Right cardiac atrium (tissue), 5 donors: ENCODE results near the gene IRF2BP1. TPM values are rescaled to one million over a fixed set of nuclear protein-coding genes. Genes with fewer than 3 reads are reported as not detected.
"Not testable (repeated sequence)": the region's sequence is repeated elsewhere in the genome, so short reads cannot be mapped to it uniquely, and the experiment has no call there.

Experiments
- ATAC-seq, 2 donors: fragments of 200-7000 bp; cut with Tn5 transposase; one replicate each; pipeline versions ENCODE4 v1.8.0 to v1.9.1; 2020; ENCODE audit warnings: moderate library complexity in 2 of 2, mild to moderate bottlenecking in 1 of 2
- DNase-seq, 3 donors: peaks; one replicate each; pipeline ENCODE4 v3.0.0-alpha.2; 2020
- H3K27ac ChIP-seq: one replicate; pipeline ENCODE4 v1.5.1; 2013; ENCODE audit warnings: mild to moderate bottlenecking, low read length, control low read depth, moderate library complexity
- H3K27me3 ChIP-seq: one replicate; pipeline ENCODE4 v1.6.1; 2013; ENCODE audit not compliant: control insufficient read depth, insufficient read depth
- H3K4me1 ChIP-seq: one replicate; pipeline ENCODE4 v1.6.1; 2013; ENCODE audit warnings: low read length; ENCODE audit not compliant: control insufficient read depth, insufficient read depth
- H3K4me3 ChIP-seq: one replicate; pipeline ENCODE4 v1.5.1; 2013; ENCODE audit warnings: low read length, control low read depth
- H3K9me3 ChIP-seq: one replicate; pipeline ENCODE4 v1.6.1; 2013; ENCODE audit warnings: low read length; ENCODE audit not compliant: control insufficient read depth
- WGBS: extraction: QIAGEN DNeasy Blood & Tissue Kit; methylation state at CpG from one replicate; pipeline ENCODE4 v1.1.7; 2013; 5-methylcytosine and 5-hydroxymethylcytosine counted together
- intact Hi-C, 4 donors: fragments of 100-400 bp; cut with DNase I; formaldehyde crosslinking; loops; one replicate each; pipeline versions ENCODE4 v1.11.0 to v1.14.0; 2022 to 2023
- polyA plus RNA-seq: library from polyadenylated mRNA; stranded (reverse); fragments of 200-250 nt; gene quantifications from one replicate; pipeline ENCODE4 v1.2.3, GENCODE V29; 2013
- total RNA-seq, 4 donors: library from RNA; stranded (reverse); fragmentation: NEBNext Ultra II Directional; extraction: Animal tissue kit (Norgen Biotek cat#: 25700); gene quantifications; one replicate each; pipeline ENCODE4 v1.2.1, GENCODE V29; 2021
- donor health status: healthy with polysubstance abuse.
- donor health status: DM: no; HTN: yes; CAD: no.
- donor health status: DM: no; HTN: no; CAD: no.
- donor health status: DM: no; HTN: yes; CAD: no; lungs with severe emphysema.
- donor health status: DM: yes; HTN: yes; CAD: no.

IRF2BP1 gene
- total and polyA plus RNA-seq, 5 donors: 17.5 to 23.4 (median 21.6) TPM

DNA sequence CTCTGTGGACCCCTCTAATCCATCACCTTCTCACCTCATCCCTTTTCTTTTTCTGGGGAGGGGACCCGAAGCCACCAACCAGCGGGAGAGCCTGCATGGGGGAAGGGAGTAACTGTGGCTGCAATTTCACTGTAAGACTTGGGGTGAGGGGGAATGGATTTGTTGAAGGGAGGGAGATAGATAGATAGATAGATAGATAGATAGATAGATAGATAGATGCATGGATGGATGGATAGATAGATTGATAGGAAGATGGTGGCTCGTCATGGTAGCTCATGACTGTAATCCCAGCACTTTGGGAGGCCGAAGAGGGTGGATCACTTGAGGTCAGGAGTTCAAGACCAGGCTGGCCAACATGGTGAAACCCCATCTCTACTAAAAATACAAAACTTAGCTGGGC, 18.7 kb downstream of the IRF2BP1 start:
- ATAC-seq: not testable (repeated sequence)
- 65% methylated on average over 4 of the region's 4 CpGs for WGBS

GRCh38 chr19:45866400-45867176, 19.4 kb downstream of the IRF2BP1 start:
- Histone ChIP-seq H3K9me3 (no peaks in the 10 kb centered on the region), H3K4me1 (no peaks in the 10 kb centered on the region), H3K27ac (no peak overlapping the region), H3K4me3 (no peak overlapping the region), H3K27me3 (no peaks in the 10 kb centered on the region)
- no peak for DNase-seq
- intact Hi-C loops: no loop called here
- 59% methylated on average over 11 of the region's 11 CpGs for WGBS
- ATAC-seq: no peak

More for the DNA sequence above, 18.7 kb downstream of the IRF2BP1 start:
- H3K4me1 ChIP-seq, H3K4me3 ChIP-seq, DNase-seq, H3K27ac ChIP-seq, H3K9me3 ChIP-seq, H3K27me3 ChIP-seq, intact Hi-C loops: not testable (repeated sequence)

- intact Hi-C loops: no loop called here
- H3K4me3 ChIP-seq: no peak overlapping the region
- 66% methylated on average over 9 of the region's 9 CpGs for WGBS
- H3K27ac ChIP-seq: no peak overlapping the region
- DNase-seq (no peak), ATAC-seq (no peak)
- no peaks in the 10 kb centered on the region for H3K27me3 ChIP-seq
- no peaks in the 10 kb centered on the region for H3K4me1 ChIP-seq
- no peaks in the 10 kb centered on the region for H3K9me3 ChIP-seq
These were observed 20.5 kb downstream of the IRF2BP1 start for GRCh38 chr19:45865269-45865948.

GRCh38 chr19:45864629-45865082, 21.3 kb downstream of the IRF2BP1 start:
- H3K9me3 ChIP-seq: no peaks in the 10 kb centered on the region
- no peaks in the 10 kb centered on the region for H3K4me1 ChIP-seq
- 10% methylated on average over 12 of the region's 12 CpGs for WGBS
- no peak for DNase-seq
- no peak for ATAC-seq
- no peaks in the 10 kb centered on the region for H3K27me3 ChIP-seq
- no peak overlapping the region for H3K4me3 ChIP-seq
- intact Hi-C loops: no loop called here
- H3K27ac ChIP-seq: no peak overlapping the region

- H3K9me3 ChIP-seq: no peaks in the 10 kb centered on the region
- 2% methylated on average over 71 of the region's 71 CpGs for WGBS
- intact Hi-C loops: no loop called here
- peak within 1 kb of the TSS; percentile 29 for H3K4me3 ChIP-seq
- H3K27ac ChIP-seq: no peak within 1 kb of the TSS
- H3K27me3 ChIP-seq: no peaks in the 10 kb centered on the region
- no peaks in the 10 kb centered on the region for H3K4me1 ChIP-seq
- peak; percentile 41 to 63 for ATAC-seq
- peak; percentile 49 to 80 (median 67) for DNase-seq
These were observed 21.9 kb downstream of the IRF2BP1 start, which contains the start of gene FOXA3 for GRCh38 chr19:45863840-45864628. FOXA3 (plus strand) TSS chr19:45864326; CDS start chr19:45864457, 131 bp downstream.

DNA sequence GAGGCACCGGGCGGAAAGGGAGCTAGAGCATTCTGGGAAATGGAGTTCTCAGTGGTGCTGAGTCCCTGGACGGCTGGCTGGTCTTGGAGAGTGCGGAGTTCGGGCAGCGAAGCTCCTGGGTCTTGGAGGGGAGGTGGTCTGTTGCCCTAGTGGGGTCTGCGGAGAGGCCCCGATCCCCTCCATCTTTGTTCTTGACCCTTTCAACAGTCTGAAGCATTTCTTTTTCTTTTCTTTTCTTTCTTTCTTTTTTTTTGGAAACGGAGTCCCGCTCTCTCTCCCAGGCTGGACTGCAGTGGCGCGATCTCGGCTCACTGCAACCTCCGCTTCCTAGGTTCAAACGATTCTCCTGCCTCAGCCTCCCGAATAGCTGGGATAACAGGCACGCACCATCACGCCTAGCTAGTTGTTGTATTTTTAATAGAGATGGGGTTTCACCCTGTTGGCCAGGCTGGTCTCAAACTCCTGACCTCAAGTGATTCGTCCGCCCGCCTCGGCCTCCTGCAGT, 22.6 kb downstream of the IRF2BP1 start:
- no peaks in the 10 kb centered on the region for H3K4me1 ChIP-seq
- H3K27me3 ChIP-seq: no peaks in the 10 kb centered on the region
- no peak overlapping the region for H3K27ac ChIP-seq
- H3K9me3 ChIP-seq: no peaks in the 10 kb centered on the region
- H3K4me3 ChIP-seq: peak overlapping the region; percentile 29
- intact Hi-C loops: no loop called here
- DNase-seq (no peak), ATAC-seq (no peak)
- WGBS: 3% methylated on average over 22 of the region's 22 CpGs

GRCh38 chr19:45862564-45863334, 23.2 kb downstream of the IRF2BP1 start, which contains the start of gene SYMPK:
SYMPK (minus strand) TSS chr19:45863147; CDS start chr19:45854495, 8,652 bp downstream.
- ATAC-seq: peak; percentile 99
- under 1% methylated on average over 65 of the region's 65 CpGs for WGBS

GRCh38 chr19:45862271-45862563, 23.7 kb downstream of the IRF2BP1 start:
- Histone ChIP-seq H3K27me3 (no peaks in the 10 kb centered on the region), H3K4me3 (peak overlapping the region; percentile 69), H3K27ac (peak overlapping the region; percentile 76), H3K9me3 (no peaks in the 10 kb centered on the region), H3K4me1 (no peaks in the 10 kb centered on the region)
- ATAC-seq (no peak), DNase-seq (no peak)
- intact Hi-C loops: no loop called here
- under 1% methylated on average over 11 of the region's 11 CpGs for WGBS

More at GRCh38 chr19:45862564-45863334, 23.2 kb downstream of the IRF2BP1 start, which contains the start of gene SYMPK:
- peak within 1 kb of the TSS; percentile 76 for H3K27ac ChIP-seq
- no peaks in the 10 kb centered on the region for H3K27me3 ChIP-seq
- H3K4me3 ChIP-seq: peak within 1 kb of the TSS; percentile 69
- intact Hi-C loops: no loop called here
- peak; percentile 99 to 100 (median 100) for DNase-seq
- no peaks in the 10 kb centered on the region for H3K9me3 ChIP-seq
- H3K4me1 ChIP-seq: no peaks in the 10 kb centered on the region

GRCh38 chr19:45860359-45861259, 25.3 kb downstream of the IRF2BP1 start:
- Histone ChIP-seq H3K4me1 (no peaks in the 10 kb centered on the region), H3K4me3 (no peak overlapping the region), H3K27me3 (no peaks in the 10 kb centered on the region), H3K9me3 (no peaks in the 10 kb centered on the region), H3K27ac (no peak overlapping the region)
- ATAC-seq (no peak), DNase-seq (no peak)
- WGBS: 85% methylated on average over 15 of the region's 15 CpGs
- intact Hi-C loops: no loop called here
